RWPE1 (cell line): ENCODE measurements around the gene MOB2.
"Not testable (repeated sequence)": the region's sequence is repeated elsewhere in the genome, so short reads cannot be mapped to it uniquely, and the experiment has no call there.

Source experiments
- CTCF ChIA-PET: fragments of 350-600 bp; sonication (Branson Sonifier 250); formaldehyde crosslinking; extraction: SDS; loops from one replicate; lab custom pipeline; 2021; lab: Yijun Ruan, JAX
- POLR2A ChIA-PET: fragments of 400-600 bp; formaldehyde crosslinking; extraction: SDS; loops from one replicate; lab custom pipeline; 2020; ENCODE audit warnings: antibody characterized with exemption; ENCODE audit not compliant: low non-redundant PET; lab: Yijun Ruan, JAX
- DNase-seq: peaks from one replicate; pipeline ENCODE4 v3.0.0; 2012; ENCODE audit warnings: low spot score
- H3K27ac ChIP-seq: fragments of 450-650 bp; 2 replicates; pipeline ENCODE4 v1.5.1; 2017
- CTCF ChIP-seq: fragments of 450-650 bp; conservative IDR thresholded peaks from 2 replicates; pipeline ENCODE4 v1.5.1; 2017; ENCODE audit warnings: low read depth, mild to moderate bottlenecking

MOB2 gene

GRCh38 chr11:1514336-1515061 is 27.9 kb upstream of the MOB2 start:
- peak overlapping the region; percentile 38; the same call in 1 of the 2 replicates for H3K27ac ChIP-seq
- POLR2A ChIA-PET: no interaction called here
- CTCF ChIA-PET: interaction anchor here (0.6 to 1.3 kb wide), 5 partner anchors 26 to 670 kb away, joined by 3 to 4 read pairs (median 3); no protein-coding TSS in a partner anchor
- no peak for DNase-seq
- no peak for TF ChIP-seq CTCF

- H3K27ac ChIP-seq: peak overlapping the region; percentile 38
- no peak for DNase-seq
- ChIA-PET CTCF (interaction anchor here (0.7 to 1.0 kb wide), 2 partner anchors 61 to 383 kb away, joined by 4 read pairs; no protein-coding TSS in a partner anchor), POLR2A (no interaction called here)
- TF ChIP-seq CTCF: no peak
Observed at GRCh38 chr11:1513326-1514296, 27.0 kb upstream of the MOB2 start.

- POLR2A ChIA-PET: not testable (repeated sequence)
- CTCF ChIA-PET: interaction anchor here (1.0 kb wide), 1 partner anchor 62 kb away, joined by 4 read pairs; no protein-coding TSS in a partner anchor
- peak overlapping the region; percentile 41 for H3K27ac ChIP-seq
- DNase-seq: peak; percentile 33
Observed at GRCh38 chr11:1512531-1513258, 26.1 kb upstream of the MOB2 start.

GRCh38 chr11:1511937-1512496 is 25.4 kb upstream of the MOB2 start:
- DNase-seq: no peak
- POLR2A ChIA-PET: no interaction called here
- CTCF ChIA-PET: no interaction called here
- H3K27ac ChIP-seq: peak overlapping the region; percentile 41
- no peak for TF ChIP-seq CTCF

GRCh38 chr11:1510928-1511327 is 24.3 kb upstream of the MOB2 start:
- CTCF ChIA-PET: interaction anchor here (0.7 kb wide), 1 partner anchor 169 kb away, joined by 4 read pairs; no protein-coding TSS in a partner anchor
- POLR2A ChIA-PET: no interaction called here
- DNase-seq: no peak
- no peak for TF ChIP-seq CTCF
- peak overlapping the region; percentile 41 for H3K27ac ChIP-seq

- DNase-seq, POLR2A ChIA-PET, H3K27ac ChIP-seq: not testable (repeated sequence)
- CTCF ChIA-PET: interaction anchor here (0.7 kb wide), 1 partner anchor 168 kb away, joined by 4 read pairs; no protein-coding TSS in a partner anchor
Observed at GRCh38 chr11:1510351-1510750, 23.8 kb upstream of the MOB2 start.
